Skeletal muscle satellite cell (primary cell): ENCODE measurements around the gene AGO3.
"Not testable (repeated sequence)": the region's sequence is repeated elsewhere in the genome, so short reads cannot be mapped to it uniquely, and the experiment has no call there.

Experiments
- H3K27me3 ChIP-seq: 2 replicates; pipeline ENCODE4 v1.7.0; 2013; ENCODE audit warnings: low read length; ENCODE audit not compliant: control insufficient read depth, insufficient read depth
- H3K36me3 ChIP-seq: 2 replicates; pipeline ENCODE4 v1.7.0; 2013; ENCODE audit warnings: mild to moderate bottlenecking, control low read depth, low read length; ENCODE audit not compliant: insufficient read depth
- H3K4me1 ChIP-seq: 2 replicates; pipeline ENCODE4 v1.7.0; 2013; ENCODE audit warnings: low read length; ENCODE audit not compliant: control insufficient read depth, insufficient read depth
- H3K4me2 ChIP-seq: 2 replicates; pipeline ENCODE4 v1.7.0; 2013; ENCODE audit warnings: mild to moderate bottlenecking, low read length
- H3K4me3 ChIP-seq: 2 replicates; pipeline ENCODE4 v1.7.0; 2013; ENCODE audit warnings: low read length
- H3K9ac ChIP-seq: 2 replicates; pipeline ENCODE4 v1.7.0; 2013; ENCODE audit warnings: mild to moderate bottlenecking, low read depth, low read length, moderate library complexity
- H3K9me3 ChIP-seq: replicated peaks from 2 replicates; pipeline ENCODE4 v1.7.0; 2013; ENCODE audit warnings: mild to moderate bottlenecking, control low read depth, low read length

The AGO3 gene

GRCh38 chr1:35959304-35959703 is 28.4 kb downstream of the AGO3 start:
- Histone ChIP-seq H3K4me3 (no peak overlapping the region), H3K9ac (no peak overlapping the region), H3K9me3 (no peaks in the 10 kb centered on the region), H3K4me1 (no peaks in the 10 kb centered on the region), H3K36me3 (peaks cover 3% of the 10 kb centered on the region), H3K27me3 (no peaks in the 10 kb centered on the region), H3K4me2 (no peak overlapping the region)

GRCh38 chr1:35962952-35963351 is 32.0 kb downstream of the AGO3 start:
- no peaks in the 10 kb centered on the region for H3K4me1 ChIP-seq
- H3K36me3 ChIP-seq, result peaks cover 3% of the 10 kb centered on the region
- no peaks in the 10 kb centered on the region for H3K27me3 ChIP-seq
- H3K9me3 ChIP-seq, result no peaks in the 10 kb centered on the region
- H3K4me3 ChIP-seq, result no peak overlapping the region
- H3K4me2 ChIP-seq, result no peak overlapping the region
- no peak overlapping the region for H3K9ac ChIP-seq

GRCh38 chr1:35964277-35964676 is 33.4 kb downstream of the AGO3 start:
- not testable (repeated sequence) for H3K4me2 ChIP-seq, H3K4me3 ChIP-seq, H3K4me1 ChIP-seq, H3K9ac ChIP-seq, H3K27me3 ChIP-seq, H3K9me3 ChIP-seq
- peaks cover 12% of the 10 kb centered on the region for H3K36me3 ChIP-seq

- H3K4me1 ChIP-seq, result no peaks in the 10 kb centered on the region
- H3K27me3 ChIP-seq, result no peaks in the 10 kb centered on the region
- peaks cover 22% of the 10 kb centered on the region for H3K36me3 ChIP-seq
- H3K4me3 ChIP-seq, result no peak overlapping the region
- H3K4me2 ChIP-seq, result no peak overlapping the region
- H3K9me3 ChIP-seq, result no peaks in the 10 kb centered on the region
- H3K9ac ChIP-seq, result no peak overlapping the region
Measured at GRCh38 chr1:35968396-35968795, 37.5 kb downstream of the AGO3 start.

- no peaks in the 10 kb centered on the region for H3K27me3 ChIP-seq
- H3K4me2 ChIP-seq, result no peak overlapping the region
- H3K9ac ChIP-seq, result no peak overlapping the region
- no peaks in the 10 kb centered on the region for H3K4me1 ChIP-seq
- peaks cover 18% of the 10 kb centered on the region for H3K36me3 ChIP-seq
- H3K9me3 ChIP-seq, result no peaks in the 10 kb centered on the region
- no peak overlapping the region for H3K4me3 ChIP-seq
Measured at GRCh38 chr1:35971601-35972000, 40.7 kb downstream of the AGO3 start.

- H3K9me3 ChIP-seq, H3K4me3 ChIP-seq, H3K4me2 ChIP-seq, H3K27me3 ChIP-seq, H3K4me1 ChIP-seq, H3K9ac ChIP-seq: not testable (repeated sequence)
- H3K36me3 ChIP-seq, result peaks cover 21% of the 10 kb centered on the region
Measured at GRCh38 chr1:35972631-35973030, 41.7 kb downstream of the AGO3 start.

GRCh38 chr1:35980090-35980489 is 49.2 kb downstream of the AGO3 start:
- Histone ChIP-seq H3K4me1 (no peaks in the 10 kb centered on the region), H3K4me3 (no peak overlapping the region), H3K36me3 (peaks cover 13% of the 10 kb centered on the region), H3K4me2 (no peak overlapping the region), H3K9ac (no peak overlapping the region), H3K27me3 (no peaks in the 10 kb centered on the region), H3K9me3 (no peaks in the 10 kb centered on the region)

GRCh38 chr1:35988237-35988636 is 57.3 kb downstream of the AGO3 start:
- no peak overlapping the region for H3K4me2 ChIP-seq
- no peak overlapping the region for H3K9ac ChIP-seq
- no peaks in the 10 kb centered on the region for H3K27me3 ChIP-seq
- no peaks in the 10 kb centered on the region for H3K4me1 ChIP-seq
- no peaks in the 10 kb centered on the region for H3K9me3 ChIP-seq
- H3K36me3 ChIP-seq, result peaks cover 5% of the 10 kb centered on the region
- no peak overlapping the region for H3K4me3 ChIP-seq

- Histone ChIP-seq H3K4me2 (no peak overlapping the region), H3K4me1 (no peaks in the 10 kb centered on the region), H3K4me3 (no peak overlapping the region), H3K27me3 (no peaks in the 10 kb centered on the region), H3K36me3 (peaks cover 10% of the 10 kb centered on the region), H3K9me3 (no peaks in the 10 kb centered on the region), H3K9ac (no peak overlapping the region)
Measured at GRCh38 chr1:36006941-36007500, 76.1 kb downstream of the AGO3 start.

- Histone ChIP-seq H3K9ac (no peak overlapping the region), H3K36me3 (peaks cover 10% of the 10 kb centered on the region), H3K4me3 (no peak overlapping the region), H3K9me3 (no peaks in the 10 kb centered on the region), H3K27me3 (no peaks in the 10 kb centered on the region), H3K4me2 (no peak overlapping the region), H3K4me1 (no peaks in the 10 kb centered on the region)
Measured at GRCh38 chr1:36007741-36008140, 76.8 kb downstream of the AGO3 start.

- Histone ChIP-seq H3K4me1 (no peaks in the 10 kb centered on the region), H3K27me3 (no peaks in the 10 kb centered on the region), H3K36me3 (peaks cover 14% of the 10 kb centered on the region), H3K9me3 (no peaks in the 10 kb centered on the region), H3K4me2 (no peak overlapping the region), H3K9ac (no peak overlapping the region), H3K4me3 (no peak overlapping the region)
Measured at GRCh38 chr1:36008546-36009197, 77.8 kb downstream of the AGO3 start.

GRCh38 chr1:36014722-36015220 is 83.9 kb downstream of the AGO3 start:
- H3K9ac ChIP-seq, result no peak overlapping the region
- H3K36me3 ChIP-seq, result peaks cover 35% of the 10 kb centered on the region
- H3K4me2 ChIP-seq, result no peak overlapping the region
- no peaks in the 10 kb centered on the region for H3K9me3 ChIP-seq
- H3K4me1 ChIP-seq, result no peaks in the 10 kb centered on the region
- no peaks in the 10 kb centered on the region for H3K27me3 ChIP-seq
- no peak overlapping the region for H3K4me3 ChIP-seq
